Measurements from ENCODE around the gene DYNC2LI1.

The DYNC2LI1 gene

GRCh38 chr2:43819491-43820163 lies 45.8 kb downstream of the DYNC2LI1 start:
- DNase-seq: no peak

GRCh38 chr2:43822839-43823238 lies 49.0 kb downstream of the DYNC2LI1 start:
- no peak for DNase-seq

- DNase-seq: no peak
Observed at GRCh38 chr2:43823751-43824150, 49.9 kb downstream of the DYNC2LI1 start.

- no peak for DNase-seq
Observed at GRCh38 chr2:43824512-43824911, 50.7 kb downstream of the DYNC2LI1 start.

- DNase-seq: no peak
Observed at GRCh38 chr2:43824951-43825493, 51.2 kb downstream of the DYNC2LI1 start.

- DNase-seq: no peak
Observed at GRCh38 chr2:43825841-43826240, 52.0 kb downstream of the DYNC2LI1 start.

GRCh38 chr2:43826305-43827250 lies 52.7 kb downstream of the DYNC2LI1 start:
- no peak for DNase-seq

GRCh38 chr2:43831543-43832294 lies 57.9 kb downstream of the DYNC2LI1 start:
- DNase-seq: no peak

- no peak for DNase-seq
Observed at GRCh38 chr2:43832457-43832856, 58.6 kb downstream of the DYNC2LI1 start.

GRCh38 chr2:43837033-43837432 lies 63.2 kb downstream of the DYNC2LI1 start:
- no peak for DNase-seq

GRCh38 chr2:43837831-43838559 lies 64.2 kb downstream of the DYNC2LI1 start:
- no peak for DNase-seq

GRCh38 chr2:43838560-43839267 lies 64.9 kb downstream of the DYNC2LI1 start, which contains the start of the genes ABCG5 and ABCG8:
Gene ABCG5, minus strand, starts transcription at chr2:43838839. Its CDS starts 160 bp downstream, at chr2:43838679.
Gene ABCG8, plus strand, starts transcription at chr2:43838971. Its CDS starts 83 bp downstream, at chr2:43839054.
- DNase-seq: no peak

- no peak for DNase-seq
Observed at GRCh38 chr2:43839776-43840564, 66.1 kb downstream of the DYNC2LI1 start.

GRCh38 chr2:43840965-43841364 lies 67.1 kb downstream of the DYNC2LI1 start:
- no peak for DNase-seq

GRCh38 chr2:43841949-43842865 lies 68.4 kb downstream of the DYNC2LI1 start:
- DNase-seq: no peak

GRCh38 chr2:43842866-43843226 lies 69.0 kb downstream of the DYNC2LI1 start:
- no peak for DNase-seq

GRCh38 chr2:43845181-43845580 lies 71.3 kb downstream of the DYNC2LI1 start:
- DNase-seq: no peak

- no peak for DNase-seq
Observed at GRCh38 chr2:43846140-43846793, 72.4 kb downstream of the DYNC2LI1 start.

- DNase-seq: no peak
Observed at GRCh38 chr2:43848214-43848613, 74.4 kb downstream of the DYNC2LI1 start.
